ENCODE measurements around the gene HS1BP3. TPM values are rescaled to one million over a fixed set of nuclear protein-coding genes. Genes with fewer than 3 reads are reported as not detected.

Gene HS1BP3
- total RNA-seq, 1 experiment from 2014 or later = 16.2 TPM

DNA sequence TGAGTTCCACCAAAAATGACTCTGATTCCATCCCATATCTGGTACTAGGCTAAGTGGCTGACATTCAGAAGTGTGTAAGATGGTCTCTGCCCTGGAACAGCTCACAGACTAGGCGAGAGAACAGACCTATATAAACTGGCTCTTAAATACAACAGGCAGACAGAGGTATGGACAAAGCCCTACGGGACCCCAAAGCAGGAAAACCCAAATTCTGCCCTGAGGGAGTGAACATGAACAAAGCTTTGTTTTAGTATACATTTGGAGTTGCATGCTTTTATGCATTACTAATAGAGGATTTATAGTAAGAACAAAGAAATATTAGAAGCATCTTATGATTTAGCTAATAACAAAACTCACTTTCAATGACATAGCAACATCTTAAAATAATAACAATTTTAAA, 41.2 kb upstream of the HS1BP3 start:
- Histone ChIP-seq H3K4me3 (no peak overlapping the region), H3F3A (ENCODE audit: insufficient read depth, low read depth) (no peaks in the 10 kb centered on the region), H3K9me2 (ENCODE audit: insufficient read depth) (no peaks in the 10 kb centered on the region), H3K79me2 (ENCODE audit: low read depth) (no peaks in the 10 kb centered on the region), H3K27me3 (ENCODE audit: insufficient read depth, low read depth) (no peaks in the 10 kb centered on the region), H3K4me1 (replicated peaks; ENCODE audit: insufficient read depth) (no peaks in the 10 kb centered on the region), H3K36me3 (ENCODE audit: low read depth) (no peaks in the 10 kb centered on the region), H4K20me1 (ENCODE audit: insufficient read depth) (no peaks in the 10 kb centered on the region), H3K4me2 (no peak overlapping the region), H3K9me3 (ENCODE audit: insufficient read depth, low read depth) (no peaks in the 10 kb centered on the region), H3K27ac (no peak overlapping the region), H2AFZ (no peak overlapping the region)
- no peak for DNase-seq
- POLR2A ChIA-PET (ENCODE audit: unreplicated experiment) = no interaction called here
- TF ChIP-seq, protein P1, sequence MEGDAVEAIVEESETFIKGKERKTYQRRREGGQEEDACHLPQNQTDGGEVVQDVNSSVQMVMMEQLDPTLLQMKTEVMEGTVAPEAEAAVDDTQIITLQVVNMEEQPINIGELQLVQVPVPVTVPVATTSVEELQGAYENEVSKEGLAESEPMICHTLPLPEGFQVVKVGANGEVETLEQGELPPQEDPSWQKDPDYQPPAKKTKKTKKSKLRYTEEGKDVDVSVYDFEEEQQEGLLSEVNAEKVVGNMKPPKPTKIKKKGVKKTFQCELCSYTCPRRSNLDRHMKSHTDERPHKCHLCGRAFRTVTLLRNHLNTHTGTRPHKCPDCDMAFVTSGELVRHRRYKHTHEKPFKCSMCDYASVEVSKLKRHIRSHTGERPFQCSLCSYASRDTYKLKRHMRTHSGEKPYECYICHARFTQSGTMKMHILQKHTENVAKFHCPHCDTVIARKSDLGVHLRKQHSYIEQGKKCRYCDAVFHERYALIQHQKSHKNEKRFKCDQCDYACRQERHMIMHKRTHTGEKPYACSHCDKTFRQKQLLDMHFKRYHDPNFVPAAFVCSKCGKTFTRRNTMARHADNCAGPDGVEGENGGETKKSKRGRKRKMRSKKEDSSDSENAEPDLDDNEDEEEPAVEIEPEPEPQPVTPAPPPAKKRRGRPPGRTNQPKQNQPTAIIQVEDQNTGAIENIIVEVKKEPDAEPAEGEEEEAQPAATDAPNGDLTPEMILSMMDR (conservative IDR thresholded peaks at IDR 0.05) = no peak
- TF ChIP-seq EZH2 (IDR thresholded peaks at IDR 0.05; ENCODE audit: low read depth) = no peak
- CTCF ChIA-PET = no interaction called here
- BruUV-seq (replicated peaks) = no TSS peak
- intact Hi-C loops (cut with micrococcal nuclease; ENCODE audit: unreplicated experiment) = no loop called here

GRCh38 chr2:20691076-20691734, 40.3 kb upstream of the HS1BP3 start:
- H3K4me3 ChIP-seq = no peak overlapping the region
- TF ChIP-seq EZH2 (IDR thresholded peaks at IDR 0.05; ENCODE audit: low read depth) = no peak
- TF ChIP-seq, protein P1 (conservative IDR thresholded peaks at IDR 0.05) = no peak
- no peaks in the 10 kb centered on the region for H3K79me2 ChIP-seq (ENCODE audit: low read depth)
- H2AFZ ChIP-seq = no peak overlapping the region
- H3F3A ChIP-seq (ENCODE audit: insufficient read depth, low read depth) = no peaks in the 10 kb centered on the region
- POLR2A ChIA-PET (ENCODE audit: unreplicated experiment) = no interaction called here
- H3K9me2 ChIP-seq (ENCODE audit: insufficient read depth) = no peaks in the 10 kb centered on the region
- no peak overlapping the region for H3K27ac ChIP-seq
- no peak for DNase-seq
- CTCF ChIA-PET = no interaction called here
- no TSS peak for BruUV-seq (replicated peaks)
- H3K27me3 ChIP-seq (ENCODE audit: insufficient read depth, low read depth) = no peaks in the 10 kb centered on the region
- H3K36me3 ChIP-seq (ENCODE audit: low read depth) = no peaks in the 10 kb centered on the region
- H3K9me3 ChIP-seq (ENCODE audit: insufficient read depth, low read depth) = no peaks in the 10 kb centered on the region
- no peaks in the 10 kb centered on the region for H3K4me1 ChIP-seq (replicated peaks; ENCODE audit: insufficient read depth)
- intact Hi-C loops (cut with micrococcal nuclease; ENCODE audit: unreplicated experiment) = no loop called here
- no peak overlapping the region for H3K4me2 ChIP-seq
- H4K20me1 ChIP-seq (ENCODE audit: insufficient read depth) = no peaks in the 10 kb centered on the region

- BruUV-seq (replicated peaks) = no TSS peak
- Histone ChIP-seq H2AFZ (no peak overlapping the region), H3K4me2 (no peak overlapping the region), H3K9me3 (ENCODE audit: insufficient read depth, low read depth) (no peaks in the 10 kb centered on the region), H3K9me2 (ENCODE audit: insufficient read depth) (no peaks in the 10 kb centered on the region), H3F3A (ENCODE audit: insufficient read depth, low read depth) (no peaks in the 10 kb centered on the region), H3K27me3 (ENCODE audit: insufficient read depth, low read depth) (no peaks in the 10 kb centered on the region), H3K27ac (no peak overlapping the region), H4K20me1 (ENCODE audit: insufficient read depth) (no peaks in the 10 kb centered on the region), H3K36me3 (ENCODE audit: low read depth) (no peaks in the 10 kb centered on the region), H3K4me1 (replicated peaks; ENCODE audit: insufficient read depth) (no peaks in the 10 kb centered on the region), H3K4me3 (no peak overlapping the region), H3K79me2 (ENCODE audit: low read depth) (no peaks in the 10 kb centered on the region)
- ChIA-PET POLR2A (ENCODE audit: unreplicated experiment) (interaction anchor here (0.5 kb wide), 1 partner anchor 10 kb away, joined by 6 read pairs; no protein-coding TSS in a partner anchor), CTCF (no interaction called here)
- DNase-seq = no peak
- intact Hi-C loops (cut with micrococcal nuclease; ENCODE audit: unreplicated experiment) = no loop called here
- TF ChIP-seq EZH2 (IDR thresholded peaks at IDR 0.05; ENCODE audit: low read depth) = no peak
- TF ChIP-seq, protein P1 (conservative IDR thresholded peaks at IDR 0.05) = no peak
Measured at GRCh38 chr2:20689428-20690264, 38.7 kb upstream of the HS1BP3 start.

Data from PC-9 (cell line).